Body of pancreas (tissue), 4 donors: ENCODE data around the gene MUSTN1.

Experiments used
- CTCF ChIP-seq, 7 experiments: fragments of 450-650 bp in 4 of 7; fragments of 200-600 bp in 3 of 7; sonication (generic) in 3 of 7; IDR thresholded peaks; one replicate each; pipeline ENCODE4 v1.5.1; 2016 to 2019; ENCODE audit warnings: antibody characterized with exemption in 7 of 7
- POLR2A ChIP-seq, 3 donors: fragments of 450-650 bp; IDR thresholded peaks; one replicate each; pipeline ENCODE4 v1.6.1; 2016; ENCODE audit warnings: antibody characterized with exemption in 3 of 3, mild to moderate bottlenecking in 2 of 3

GRCh38 chr3:52788890-52789745 lies 45.7 kb downstream of the MUSTN1 start:
- TF ChIP-seq POLR2A (IDR thresholded peaks at IDR 0.05) = no peak
- no peak for TF ChIP-seq CTCF (IDR thresholded peaks at IDR 0.05)
